Keratinocyte (primary cell): ENCODE results near the gene COG3. TPM values are rescaled to one million over a fixed set of nuclear protein-coding genes. Genes with fewer than 3 reads are reported as not detected.

Experiments
- DNase-seq: peaks from one replicate; pipeline ENCODE4 v3.0.0-alpha.2; 2011; ENCODE audit warnings: low read depth, missing footprints, low spot score
- FAIRE-seq: peaks from 2 replicates; lab custom pipeline; 2011; peaks lifted over from hg19 to GRCh38; lab: Jason Lieb, UNC
- H2AFZ ChIP-seq: 2 replicates; pipeline ENCODE4 v1.6.0; 2012; ENCODE audit warnings: low read length, control low read depth, inconsistent platforms; ENCODE audit not compliant: control insufficient read depth
- H3K27ac ChIP-seq: 2 replicates; pipeline ENCODE4 v1.5.1; 2011; ENCODE audit warnings: low read length; ENCODE audit not compliant: control insufficient read depth, insufficient read depth
- H3K27me3 ChIP-seq: 3 replicates; pipeline ENCODE4 v1.6.0; 2011; ENCODE audit warnings: low read length; ENCODE audit not compliant: control insufficient read depth, insufficient read depth; ENCODE audit errors: extremely low read depth
- H3K36me3 ChIP-seq, 2 experiments: 2 replicates in 1 of 2; 3 replicates in 1 of 2; pipeline ENCODE4 v1.5.1; 2011; ENCODE audit warnings: low read length in 2 of 2, mild to moderate bottlenecking in 1 of 2; ENCODE audit not compliant: control insufficient read depth in 2 of 2, insufficient read depth in 2 of 2; ENCODE audit errors: extremely low read depth in 1 of 2
- H3K4me1 ChIP-seq: 3 replicates; pipeline ENCODE4 v1.5.1; 2011; ENCODE audit warnings: low read length; ENCODE audit not compliant: control insufficient read depth, insufficient read depth; ENCODE audit errors: extremely low read depth
- H3K4me2 ChIP-seq: 3 replicates; pipeline ENCODE4 v1.6.0; 2011; ENCODE audit warnings: low read depth, low read length; ENCODE audit not compliant: control insufficient read depth, insufficient read depth; ENCODE audit errors: extremely low read depth
- H3K4me3 ChIP-seq, 3 experiments: fragments of 200-600 bp in 1 of 3; sonication (generic) in 1 of 3; 2 replicates in 2 of 3; 3 replicates in 1 of 3; pipeline ENCODE4 v1.5.1; 2011 to 2016; ENCODE audit warnings: low read length in 3 of 3, mild to moderate bottlenecking in 3 of 3, control low read depth in 2 of 3, inconsistent platforms in 1 of 3, low read depth in 1 of 3, mixed read lengths in 1 of 3, mixed run types in 1 of 3, moderate library complexity in 1 of 3; ENCODE audit not compliant: control insufficient read depth in 2 of 3, insufficient read depth in 2 of 3; ENCODE audit errors: extremely low read depth in 1 of 3
- H3K79me2 ChIP-seq: 2 replicates; pipeline ENCODE4 v1.6.0; 2012; ENCODE audit warnings: low read length; ENCODE audit not compliant: control insufficient read depth, insufficient read depth
- H3K9ac ChIP-seq: 3 replicates; pipeline ENCODE4 v1.6.0; 2011; ENCODE audit warnings: low read length; ENCODE audit not compliant: control insufficient read depth, insufficient read depth; ENCODE audit errors: extremely low read depth
- H3K9me1 ChIP-seq: 3 replicates; pipeline ENCODE4 v1.6.0; 2011; ENCODE audit warnings: low read length; ENCODE audit not compliant: control insufficient read depth, insufficient read depth; ENCODE audit errors: extremely low read depth
- H3K9me3 ChIP-seq: 2 replicates; pipeline ENCODE4 v1.5.1; 2012; ENCODE audit warnings: low read depth, low read length; ENCODE audit not compliant: control insufficient read depth
- H4K20me1 ChIP-seq: 3 replicates; pipeline ENCODE4 v1.6.0; 2011; ENCODE audit warnings: low read length; ENCODE audit not compliant: control insufficient read depth, insufficient read depth; ENCODE audit errors: extremely low read depth
- CTCF ChIP-seq, 3 experiments: IDR thresholded peaks in 1 of 3; conservative IDR thresholded peaks in 1 of 3; optimal IDR thresholded peaks in 1 of 3; 2 replicates in 2 of 3; 3 replicates in 1 of 3; pipeline versions ENCODE3 to v1.5.1; 2011; ENCODE audit warnings: low read length in 3 of 3, mild to moderate bottlenecking in 3 of 3, moderate library complexity in 2 of 3, control low read depth in 1 of 3, inconsistent platforms in 1 of 3; ENCODE audit not compliant: insufficient read depth in 2 of 3; ENCODE audit errors: extremely low read depth in 1 of 3
- EZH2 ChIP-seq: IDR thresholded peaks from one replicate; pipeline ENCODE4 v1.6.1; 2012; ENCODE audit warnings: inconsistent platforms, mild to moderate bottlenecking, low read length, moderate library complexity
- dilution Hi-C: fragments of 300-500 bp; cut with MboI; formaldehyde crosslinking; loops from one replicate; pipeline ENCODE4 v1.7.0; 2020; ENCODE audit warnings: low sequenced_read_pairs; ENCODE audit not compliant: extremely low pct_ligation_motif_present
- polyA plus RNA-seq, 5 experiments: library from polyadenylated mRNA; depleted of rRNA in 3 of 5; stranded (reverse) in 3 of 5; stranded (forward) in 1 of 5; unstranded in 1 of 5; fragments of >200 nt; gene quantifications; 1 replicate in 1 of 5; 2 replicates in 3 of 5; 3 replicates in 1 of 5; pipeline versions ENCODE4 v1.2.1 to v1.2.3, GENCODE V29; 2011 to 2012; ENCODE audit warnings: missing spikeins in 2 of 5, low read depth in 1 of 5, low replicate concordance in 1 of 5

Gene COG3
- polyA plus RNA-seq, 1 donor (not counting 4 experiments of a cell fraction or from before 2014, with no cell fraction given): 31.0 TPM

GRCh38 chr13:45434556-45435371 is 30.0 kb upstream of the COG3 start:
- no peak overlapping the region for H3K9ac ChIP-seq
- FAIRE-seq: no peak

GRCh38 chr13:45436332-45436731 is 28.4 kb upstream of the COG3 start:
- Histone ChIP-seq H3K27ac (no peak overlapping the region), H3K79me2 (no peaks in the 10 kb centered on the region), H3K9me1 (no peaks in the 10 kb centered on the region), H3K4me3 (no peak overlapping the region), H3K4me2 (no peak overlapping the region), H2AFZ (no peak overlapping the region), H3K36me3 (no peaks in the 10 kb centered on the region), H3K9me3 (no peaks in the 10 kb centered on the region), H3K4me1 (no peaks in the 10 kb centered on the region), H3K9ac (no peak overlapping the region), H4K20me1 (no peaks in the 10 kb centered on the region), H3K27me3 (no peaks in the 10 kb centered on the region)
- TF ChIP-seq CTCF (optimal IDR thresholded peaks at IDR 0.05 in 1 of 3, IDR thresholded peaks at IDR 0.05 in 1 of 3, conservative IDR thresholded peaks at IDR 0.05 in 1 of 3; ENCODE audit: extremely low read depth in 1 of 3, insufficient read depth in 2 of 3, low read length in 3 of 3): no peak
- DNase-seq: no peak
- dilution Hi-C loops: no loop called here
- FAIRE-seq: no peak

More at GRCh38 chr13:45434556-45435371, 30.0 kb upstream of the COG3 start:
- Histone ChIP-seq H3K27me3 (no peaks in the 10 kb centered on the region), H2AFZ (no peak overlapping the region), H3K36me3 (no peaks in the 10 kb centered on the region), H3K4me3 (no peak overlapping the region), H3K9me3 (no peaks in the 10 kb centered on the region), H3K4me1 (no peaks in the 10 kb centered on the region), H3K27ac (no peak overlapping the region), H3K9me1 (no peaks in the 10 kb centered on the region), H3K4me2 (no peak overlapping the region), H4K20me1 (no peaks in the 10 kb centered on the region), H3K79me2 (no peaks in the 10 kb centered on the region)
- no peak for DNase-seq
- TF ChIP-seq CTCF (optimal IDR thresholded peaks at IDR 0.05 in 1 of 3, IDR thresholded peaks at IDR 0.05 in 1 of 3, conservative IDR thresholded peaks at IDR 0.05 in 1 of 3; ENCODE audit: extremely low read depth in 1 of 3, insufficient read depth in 2 of 3, low read length in 3 of 3): no peak
- TF ChIP-seq EZH2: no peak
- dilution Hi-C loops: no loop called here
